ENCODE data around the gene PTPRN2.

Gene PTPRN2

DNA sequence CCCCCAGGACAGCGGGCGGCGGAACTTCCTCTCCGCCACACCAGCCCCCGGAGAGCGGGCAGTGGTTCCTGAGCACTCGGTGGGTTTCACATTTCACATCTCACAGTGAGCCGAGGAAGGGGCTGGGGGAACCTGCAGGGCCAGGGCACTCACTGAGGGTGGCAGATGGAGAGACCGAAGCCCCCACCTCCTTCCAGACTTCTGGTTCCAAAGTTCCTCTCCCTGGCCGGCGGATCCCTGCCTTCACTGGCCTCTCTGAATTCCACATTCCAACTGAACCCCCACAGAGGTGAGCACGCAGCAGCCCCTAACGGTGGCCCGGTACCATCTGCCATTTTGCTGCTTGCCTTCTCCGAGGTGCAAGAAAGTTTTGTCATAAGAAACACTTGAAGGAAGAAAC lies 461.0 kb downstream of the PTPRN2 start:
- FAIRE-seq (no peak), DNase-seq (ENCODE audit: insufficient read length, low spot score) (no peak)
- TF ChIP-seq, protein P1, sequence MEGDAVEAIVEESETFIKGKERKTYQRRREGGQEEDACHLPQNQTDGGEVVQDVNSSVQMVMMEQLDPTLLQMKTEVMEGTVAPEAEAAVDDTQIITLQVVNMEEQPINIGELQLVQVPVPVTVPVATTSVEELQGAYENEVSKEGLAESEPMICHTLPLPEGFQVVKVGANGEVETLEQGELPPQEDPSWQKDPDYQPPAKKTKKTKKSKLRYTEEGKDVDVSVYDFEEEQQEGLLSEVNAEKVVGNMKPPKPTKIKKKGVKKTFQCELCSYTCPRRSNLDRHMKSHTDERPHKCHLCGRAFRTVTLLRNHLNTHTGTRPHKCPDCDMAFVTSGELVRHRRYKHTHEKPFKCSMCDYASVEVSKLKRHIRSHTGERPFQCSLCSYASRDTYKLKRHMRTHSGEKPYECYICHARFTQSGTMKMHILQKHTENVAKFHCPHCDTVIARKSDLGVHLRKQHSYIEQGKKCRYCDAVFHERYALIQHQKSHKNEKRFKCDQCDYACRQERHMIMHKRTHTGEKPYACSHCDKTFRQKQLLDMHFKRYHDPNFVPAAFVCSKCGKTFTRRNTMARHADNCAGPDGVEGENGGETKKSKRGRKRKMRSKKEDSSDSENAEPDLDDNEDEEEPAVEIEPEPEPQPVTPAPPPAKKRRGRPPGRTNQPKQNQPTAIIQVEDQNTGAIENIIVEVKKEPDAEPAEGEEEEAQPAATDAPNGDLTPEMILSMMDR (IDR thresholded peaks at IDR 0.05; ENCODE audit: insufficient read depth, missing control alignments): no peak

DNA sequence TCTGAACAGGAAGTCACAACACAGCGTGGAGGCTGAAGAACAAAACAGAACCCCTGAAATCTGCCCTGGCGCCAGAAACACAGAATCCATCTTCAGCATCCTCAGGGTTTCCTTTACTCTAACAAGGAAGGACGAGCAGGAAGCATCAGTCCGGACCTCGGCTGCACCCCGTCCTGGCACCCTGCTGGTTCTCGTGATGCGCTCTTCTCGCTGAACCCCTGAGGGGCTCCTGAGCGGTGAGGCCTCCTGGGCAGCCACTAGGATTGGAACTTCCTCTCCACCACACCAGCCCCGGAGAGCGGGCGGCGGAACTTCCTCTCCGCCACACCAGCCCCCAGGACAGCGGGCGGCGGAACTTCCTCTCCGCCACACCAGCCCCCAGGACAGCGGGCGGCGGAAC lies 461.9 kb downstream of the PTPRN2 start:
- FAIRE-seq (no peak), DNase-seq (ENCODE audit: insufficient read length, low spot score) (no peak)
- TF ChIP-seq, protein P1 (IDR thresholded peaks at IDR 0.05; ENCODE audit: insufficient read depth, missing control alignments): no peak

- TF ChIP-seq, protein P1 (IDR thresholded peaks at IDR 0.05; ENCODE audit: insufficient read depth, missing control alignments): no peak
- no peak for FAIRE-seq
- no peak for DNase-seq (ENCODE audit: insufficient read length, low spot score)
These were observed 462.5 kb downstream of the PTPRN2 start for GRCh38 chr7:158125091-158125490.

DNA sequence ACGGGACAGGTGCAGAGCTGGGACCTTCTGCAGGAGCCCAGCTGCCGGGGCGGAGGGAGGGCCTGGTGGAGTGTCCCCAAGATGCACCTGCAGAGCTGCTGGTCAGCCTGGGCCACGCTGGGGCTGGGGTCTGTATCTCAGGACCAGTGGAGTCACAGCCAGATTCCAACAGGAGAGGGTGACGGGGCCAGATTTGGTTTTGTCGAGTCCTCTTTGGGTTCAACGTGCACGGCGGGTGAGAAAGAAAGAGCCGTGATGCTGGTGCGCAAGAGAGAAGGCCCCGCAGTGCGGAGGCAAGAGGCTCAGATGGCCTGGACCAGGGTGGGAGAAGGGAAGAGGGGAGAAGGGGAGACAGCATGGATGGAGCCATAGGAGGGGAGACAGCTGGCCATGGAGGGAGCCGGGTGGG lies 462.9 kb downstream of the PTPRN2 start:
- TF ChIP-seq, protein P1 (IDR thresholded peaks at IDR 0.05; ENCODE audit: insufficient read depth, missing control alignments): no peak
- FAIRE-seq (no peak), DNase-seq (ENCODE audit: insufficient read length, low spot score) (no peak)

DNA sequence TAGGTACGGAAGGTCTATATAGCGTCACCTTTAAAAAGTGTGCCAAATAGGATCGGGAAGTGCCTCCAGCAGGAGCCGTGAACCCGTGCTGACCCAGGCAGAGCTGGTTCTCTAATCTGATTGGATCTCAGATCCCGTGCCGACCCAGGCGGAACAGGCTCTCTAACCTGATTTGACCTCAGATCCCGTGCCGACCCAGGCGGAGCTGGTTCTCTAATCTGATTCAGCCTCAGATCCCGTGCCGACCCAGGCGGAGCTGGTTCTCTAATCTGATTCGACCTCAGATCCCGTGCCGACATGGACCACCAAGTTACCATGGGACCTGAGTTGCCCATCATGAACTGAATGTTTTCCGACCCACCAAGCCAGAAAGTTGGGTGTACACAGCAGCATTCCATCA lies 463.9 kb downstream of the PTPRN2 start:
- no peak for DNase-seq (ENCODE audit: insufficient read length, low spot score)
- no peak for FAIRE-seq
- TF ChIP-seq, protein P1 (IDR thresholded peaks at IDR 0.05; ENCODE audit: insufficient read depth, missing control alignments): no peak

DNA sequence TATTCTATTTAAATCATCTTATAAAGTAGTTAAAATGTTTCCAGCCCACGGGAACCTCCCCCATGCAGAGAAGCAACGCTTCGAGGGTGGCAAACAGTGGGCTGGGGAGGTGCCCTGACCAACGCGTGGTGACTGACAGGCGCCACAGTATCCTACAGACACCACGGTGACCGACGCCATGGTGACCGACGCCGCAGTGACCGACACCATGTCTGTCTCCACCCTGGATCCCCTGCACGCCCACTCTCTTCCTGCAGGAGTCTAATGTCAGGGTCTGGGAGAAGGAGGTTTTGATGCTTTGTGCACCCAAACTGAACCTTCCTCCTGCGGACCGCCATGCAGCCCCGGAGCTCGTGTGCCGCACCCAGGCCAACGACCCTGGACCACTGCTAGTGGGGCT lies 464.4 kb downstream of the PTPRN2 start:
- no peak for DNase-seq (ENCODE audit: insufficient read length, low spot score)
- no peak for FAIRE-seq
- TF ChIP-seq, protein P1 (IDR thresholded peaks at IDR 0.05; ENCODE audit: insufficient read depth, missing control alignments): no peak

- no peak for FAIRE-seq
- DNase-seq (ENCODE audit: insufficient read length, low spot score): no peak
- TF ChIP-seq, protein P1 (IDR thresholded peaks at IDR 0.05; ENCODE audit: insufficient read depth, missing control alignments): no peak
These were observed 466.1 kb downstream of the PTPRN2 start for GRCh38 chr7:158121441-158122045.
